A549 (cell line): ENCODE results near the gene TOGARAM1.

Source experiments
- CTCF ChIP-seq: fragments of >200 bp; sonication (Bioruptor Twin); formaldehyde crosslinking; IDR thresholded peaks from 3 replicates; pipeline ENCODE4 v1.5.1; 2016
- ESRRA ChIP-seq: fragments of 150-350 bp; IDR thresholded peaks from 2 replicates; pipeline ENCODE4 v1.6.1; 2014; ENCODE audit warnings: mild to moderate bottlenecking, low read length, borderline replicate concordance
- GATA3 ChIP-seq: IDR thresholded peaks from 2 replicates; pipeline ENCODE4 v1.6.1; 2012; ENCODE audit warnings: borderline replicate concordance
- HOXB13 ChIP-seq: fragments of 250-450 bp; sonication (Bioruptor Pico); IDR thresholded peaks from 2 replicates; pipeline ENCODE4 v1.5.0; 2020; ENCODE audit warnings: low read depth, mild to moderate bottlenecking, moderate library complexity
- JUNB ChIP-seq: fragments of >200 bp; sonication (Bioruptor Twin); formaldehyde crosslinking; IDR thresholded peaks from 2 replicates; pipeline ENCODE4 v1.6.1; 2016
- MAX ChIP-seq: IDR thresholded peaks from 2 replicates; pipeline ENCODE4 v1.6.1; 2012
- MYC ChIP-seq: IDR thresholded peaks from 2 replicates; pipeline ENCODE4 v1.6.1; 2012; ENCODE audit warnings: mild to moderate bottlenecking, inconsistent platforms, low read length, improper control_type of control experiment, borderline replicate concordance
- NR3C1 ChIP-seq: fragments of >200 bp; sonication (Bioruptor Twin); formaldehyde crosslinking; IDR thresholded peaks from 3 replicates; pipeline ENCODE4 v1.6.1; 2017
- PHF8 ChIP-seq: fragments of 200-600 bp; sonication (generic); IDR thresholded peaks from 2 replicates; pipeline ENCODE4 v1.6.1; 2016; ENCODE audit warnings: low read depth, mild to moderate bottlenecking, antibody characterized with exemption, moderate library complexity, borderline replicate concordance
- POLR2A ChIP-seq: IDR thresholded peaks from 2 replicates; pipeline ENCODE4 v1.6.1; 2012; ENCODE audit warnings: mild to moderate bottlenecking, low read length
- REST ChIP-seq: fragments of 200-600 bp; sonication (generic); IDR thresholded peaks from 2 replicates; pipeline ENCODE4 v1.6.1; 2016; ENCODE audit warnings: antibody characterized with exemption, mild to moderate bottlenecking, moderate library complexity

GRCh38 chr14:45112896-45113781, 151.1 kb downstream of the TOGARAM1 start:
- TF ChIP-seq PHF8: no peak
- TF ChIP-seq ESRRA: no peak
- TF ChIP-seq GATA3: peak; percentile 82
- TF ChIP-seq POLR2A: no peak
- no peak for TF ChIP-seq CTCF
- TF ChIP-seq NR3C1: no peak
- TF ChIP-seq MYC: no peak
- TF ChIP-seq MAX: no peak
- no peak for TF ChIP-seq HOXB13
- TF ChIP-seq REST: no peak
- TF ChIP-seq JUNB: no peak
